Fibroblast of skin of scalp (primary cell): ENCODE measurements around the gene SDK2.
A peak's percentile ranks its signal among the peaks of the same experiment; 100 is the strongest.

Experiments used
- DNase-seq: peaks from one replicate; pipeline ENCODE4 v3.0.0-alpha.2; 2013

SDK2 gene

GRCh38 chr17:73384926-73385325, 259.3 kb downstream of the SDK2 start:
- no peak for DNase-seq

DNA sequence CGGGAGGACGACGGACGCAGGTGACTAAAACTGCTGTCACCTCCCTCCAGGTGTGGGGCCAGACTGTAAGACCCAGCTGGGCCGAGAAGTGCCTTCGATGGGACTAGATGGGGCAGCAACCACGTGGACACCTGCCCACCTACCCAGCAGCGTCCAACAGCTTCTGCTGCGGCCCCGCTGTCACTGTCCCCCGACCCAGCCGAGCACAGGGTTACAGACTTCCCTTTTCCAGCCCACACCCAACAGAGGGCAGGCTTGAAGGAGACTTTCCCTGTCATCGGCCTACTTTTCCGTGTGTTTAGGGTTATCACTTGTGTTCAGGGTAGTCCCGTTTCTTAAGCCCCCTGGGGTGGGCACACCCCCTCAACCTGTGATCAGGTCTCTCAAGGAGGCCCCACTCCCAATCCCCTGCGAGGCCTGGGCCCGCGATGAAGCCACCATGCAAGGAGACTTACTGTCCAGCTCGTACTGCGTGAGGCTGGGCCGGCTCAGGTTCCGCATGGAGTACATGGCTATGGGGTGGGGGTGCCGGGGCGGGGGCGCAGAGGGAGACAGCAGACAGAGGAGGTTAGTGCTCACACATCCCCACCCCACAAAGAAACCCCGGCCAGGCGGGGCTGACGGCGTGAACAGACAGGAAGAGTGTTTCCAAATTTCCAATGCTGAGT, 263.7 kb downstream of the SDK2 start:
- no peak for DNase-seq

GRCh38 chr17:73379826-73380225, 264.4 kb downstream of the SDK2 start:
- DNase-seq, result no peak

DNA sequence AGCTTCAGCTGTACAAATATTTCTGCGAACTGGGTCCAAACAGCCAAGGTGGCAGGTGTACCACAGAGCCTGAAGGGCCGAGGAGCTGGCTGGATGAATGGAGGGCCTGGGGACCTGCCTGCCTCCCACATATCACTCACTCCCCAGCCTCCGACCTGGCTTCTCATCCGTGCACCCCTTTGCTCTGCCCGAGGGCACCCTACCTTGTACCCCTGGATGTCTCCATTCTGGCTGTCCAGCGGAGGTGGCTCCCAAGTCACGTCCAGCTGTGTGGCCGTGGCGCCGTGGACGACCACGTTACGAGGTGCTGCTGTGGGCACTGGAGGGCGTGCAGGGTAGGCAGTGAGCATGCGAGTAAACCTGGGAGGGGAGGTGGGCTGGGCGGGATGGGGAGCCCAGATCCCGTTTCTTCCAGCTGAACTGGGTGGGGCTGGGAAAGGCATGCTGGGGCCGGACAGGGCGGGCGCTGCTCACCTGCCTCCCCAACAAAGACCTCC, 265.2 kb downstream of the SDK2 start:
- DNase-seq, result no peak

GRCh38 chr17:73376636-73377035, 267.6 kb downstream of the SDK2 start:
- DNase-seq, result no peak

DNA sequence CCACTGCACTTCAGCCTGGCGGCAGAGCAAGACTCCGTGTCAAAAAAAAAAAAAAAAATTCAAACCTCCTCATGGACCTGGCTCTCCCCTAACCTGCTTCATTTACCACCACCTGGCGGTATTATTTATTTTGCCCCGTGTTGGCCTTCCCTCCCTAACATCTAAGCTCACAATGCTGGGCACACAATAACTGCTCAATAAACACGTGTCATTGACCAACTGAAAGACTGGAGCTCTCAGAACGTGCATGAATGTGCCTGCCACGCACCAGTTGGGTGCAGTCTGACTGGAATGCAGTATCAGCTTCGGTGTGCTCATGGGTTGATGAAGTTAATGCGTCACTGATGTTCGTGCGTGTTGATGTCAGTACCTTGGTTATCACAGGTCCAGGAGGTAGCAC, 268.1 kb downstream of the SDK2 start:
- no peak for DNase-seq

DNA sequence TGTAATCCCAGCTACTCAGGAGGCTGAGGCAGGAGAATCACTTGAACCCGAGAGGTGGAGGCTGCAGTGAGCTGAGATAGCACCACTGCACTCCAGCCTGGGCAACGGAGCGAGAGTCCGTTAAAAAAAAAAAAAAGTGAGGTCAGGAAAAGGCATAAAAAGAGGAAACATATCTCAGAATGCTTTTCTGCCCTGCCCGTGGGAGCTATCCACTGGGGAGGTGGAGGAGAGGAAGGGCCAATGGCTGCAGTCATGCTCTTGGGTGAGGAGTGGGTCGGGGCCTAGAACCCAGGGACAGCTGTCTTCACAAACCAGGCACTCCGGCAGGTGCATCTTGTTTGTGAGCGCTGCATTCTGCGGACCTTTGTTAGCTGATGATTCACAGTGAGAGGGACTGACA, 272.4 kb downstream of the SDK2 start:
- DNase-seq, result no peak

DNA sequence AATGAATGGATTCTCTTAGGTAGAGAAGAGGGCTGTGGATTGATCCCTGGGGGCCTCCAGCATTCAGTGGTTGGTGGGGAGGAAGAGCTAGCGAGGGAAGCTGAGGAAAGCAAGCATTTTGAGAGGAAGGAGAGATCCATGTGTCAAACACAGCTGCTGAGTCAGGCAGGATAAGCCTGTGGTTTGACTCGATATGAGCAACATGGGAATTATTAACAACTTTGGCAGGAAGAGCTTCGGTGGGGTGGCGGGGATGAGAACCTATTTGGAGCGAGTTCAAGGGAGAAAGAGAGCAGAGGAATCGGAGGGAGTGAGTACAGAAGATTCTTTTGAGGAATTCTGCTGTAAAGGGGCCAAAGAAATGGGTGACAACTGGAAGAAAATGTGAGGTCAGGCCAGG, 273.0 kb downstream of the SDK2 start:
- DNase-seq, result peak; percentile 90

- peak; percentile 74 for DNase-seq
These were observed 274.3 kb downstream of the SDK2 start for GRCh38 chr17:73369817-73370490.

- DNase-seq, result no peak
These were observed 275.1 kb downstream of the SDK2 start for GRCh38 chr17:73369111-73369521.

GRCh38 chr17:73368085-73368631, 276.1 kb downstream of the SDK2 start:
- no peak for DNase-seq

- DNase-seq, result no peak
These were observed 278.2 kb downstream of the SDK2 start for GRCh38 chr17:73365906-73366623.

- DNase-seq, result no peak
These were observed 278.9 kb downstream of the SDK2 start for GRCh38 chr17:73365301-73365874.

GRCh38 chr17:73364155-73364522, 280.1 kb downstream of the SDK2 start:
- DNase-seq, result no peak

GRCh38 chr17:73363442-73364154, 280.6 kb downstream of the SDK2 start:
- no peak for DNase-seq

DNA sequence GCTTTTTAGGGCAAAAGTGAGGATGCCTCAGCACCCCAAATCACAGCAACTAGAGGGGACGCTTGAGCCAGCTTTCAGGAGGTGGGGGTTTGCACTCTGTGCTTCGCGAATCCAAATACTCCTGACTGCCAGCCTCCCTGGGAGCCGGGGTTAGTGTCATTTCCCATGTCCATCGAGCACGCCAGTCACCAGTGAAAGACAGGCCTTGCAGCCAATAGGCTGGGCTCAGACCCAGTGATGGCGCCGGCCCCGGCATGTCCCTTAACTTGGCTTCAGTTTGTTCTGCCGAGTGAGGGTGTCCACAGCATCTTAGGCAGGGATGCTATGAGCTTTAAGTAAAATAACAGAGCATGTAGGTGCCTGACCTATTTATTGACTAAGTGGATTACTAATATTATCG, 281.5 kb downstream of the SDK2 start:
- DNase-seq, result no peak

DNA sequence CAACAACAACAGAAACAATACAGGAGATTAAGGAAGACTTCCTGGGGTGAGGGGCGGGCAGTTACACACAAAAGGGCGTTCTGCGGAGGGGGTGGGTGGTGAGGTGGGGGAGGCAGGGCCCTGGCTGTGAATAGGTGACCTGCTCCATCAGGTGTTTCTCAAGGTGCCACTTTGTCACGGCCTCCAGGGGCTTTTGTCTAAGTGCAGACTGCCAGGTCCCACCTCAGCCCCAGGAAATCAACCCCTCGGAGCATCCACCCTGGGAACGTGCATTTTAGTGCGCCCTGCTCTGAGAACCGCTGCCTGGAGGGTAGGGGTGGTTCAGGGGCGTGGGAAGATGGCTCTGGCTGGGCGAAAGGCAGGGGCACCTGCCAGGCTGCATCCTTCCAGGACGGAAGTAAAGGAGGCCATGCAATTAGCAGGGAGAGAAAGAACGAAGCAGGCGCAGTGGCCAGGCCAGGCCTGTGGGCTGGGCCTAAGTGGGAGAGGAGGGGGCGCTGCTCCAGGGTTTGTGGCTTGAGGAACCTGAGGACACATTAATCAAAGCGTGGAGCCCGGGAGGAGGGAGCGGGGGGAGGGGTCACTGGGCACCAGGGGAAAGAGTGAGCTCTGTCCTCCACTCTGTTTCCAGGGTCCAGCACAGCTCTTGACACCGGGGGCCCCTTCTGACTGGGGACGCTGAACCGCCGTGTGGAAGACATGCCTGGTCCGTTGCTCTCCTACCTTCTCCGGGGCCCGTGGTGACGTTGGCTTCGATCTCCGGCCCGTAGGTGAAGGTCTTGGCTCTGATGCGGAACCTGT, 283.1 kb downstream of the SDK2 start:
- no peak for DNase-seq

GRCh38 chr17:73359987-73360410, 284.2 kb downstream of the SDK2 start:
- DNase-seq, result no peak

- DNase-seq, result no peak
These were observed 284.9 kb downstream of the SDK2 start for GRCh38 chr17:73359352-73359751.

GRCh38 chr17:73358668-73359067, 285.6 kb downstream of the SDK2 start:
- DNase-seq, result no peak

DNA sequence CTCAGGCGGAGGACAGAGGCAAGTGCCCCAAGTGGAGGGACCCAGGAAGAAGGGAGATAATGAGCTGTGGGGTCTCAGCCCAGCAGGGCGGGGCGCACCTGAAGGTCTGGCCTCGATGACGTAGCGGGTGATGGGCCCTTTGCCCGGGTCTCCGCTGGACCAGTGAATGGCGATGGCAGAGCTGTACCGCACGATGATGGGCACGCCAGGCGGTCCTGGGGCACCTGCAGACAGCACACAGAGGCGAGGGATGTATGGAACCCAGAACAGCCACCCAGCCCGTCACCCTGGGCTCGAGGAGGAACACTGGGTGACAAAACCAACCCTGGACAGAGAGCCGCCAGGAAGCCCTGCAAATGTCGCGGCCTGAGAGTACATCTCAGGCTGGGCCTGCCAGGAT, 286.3 kb downstream of the SDK2 start:
- DNase-seq, result no peak
